Measurements from ENCODE around the gene DIPK1B.

The DIPK1B gene

DNA sequence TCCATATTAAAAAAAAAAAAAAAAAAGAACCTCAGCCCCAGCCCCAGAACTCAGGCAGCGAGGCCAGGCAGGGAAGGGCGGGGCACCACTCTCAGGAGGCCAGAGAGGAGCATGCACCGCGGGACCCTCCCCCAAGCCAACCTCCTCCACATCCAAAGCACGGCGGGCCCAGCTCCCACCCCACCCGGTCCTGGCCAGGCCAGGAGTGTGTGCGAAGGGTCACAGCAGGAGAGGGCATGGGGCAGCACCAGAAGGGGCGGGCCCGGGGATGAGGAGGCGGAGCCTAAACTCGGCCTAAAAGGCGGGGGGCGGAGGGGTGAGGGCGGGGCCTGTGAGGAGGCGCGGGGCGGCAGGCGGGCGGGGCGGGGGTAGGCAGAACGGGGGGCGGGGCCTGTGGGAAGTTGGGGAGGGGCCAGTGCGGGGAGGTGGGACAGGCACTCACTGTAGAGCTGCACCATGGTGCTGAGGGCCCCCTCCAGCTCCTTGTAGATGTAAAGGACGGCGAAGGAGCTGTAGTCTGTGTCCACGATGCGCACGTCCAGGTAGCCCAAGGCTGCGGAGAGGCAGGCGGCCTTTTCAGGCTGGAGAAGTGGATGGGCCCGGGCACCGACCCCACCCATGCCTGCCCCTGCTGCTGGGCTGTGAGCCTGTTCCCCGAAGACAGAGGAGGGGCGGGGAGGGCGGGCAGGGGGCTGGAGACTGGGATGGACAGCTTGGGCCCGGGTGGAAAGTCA is 50.7 kb downstream of the DIPK1B start (continued):
- TF ChIP-seq ZNF214 (tag by site-specific recombination; IDR thresholded peaks at IDR 0.05; ENCODE audit: borderline replicate concordance): no peak
- TF ChIP-seq, protein P1, sequence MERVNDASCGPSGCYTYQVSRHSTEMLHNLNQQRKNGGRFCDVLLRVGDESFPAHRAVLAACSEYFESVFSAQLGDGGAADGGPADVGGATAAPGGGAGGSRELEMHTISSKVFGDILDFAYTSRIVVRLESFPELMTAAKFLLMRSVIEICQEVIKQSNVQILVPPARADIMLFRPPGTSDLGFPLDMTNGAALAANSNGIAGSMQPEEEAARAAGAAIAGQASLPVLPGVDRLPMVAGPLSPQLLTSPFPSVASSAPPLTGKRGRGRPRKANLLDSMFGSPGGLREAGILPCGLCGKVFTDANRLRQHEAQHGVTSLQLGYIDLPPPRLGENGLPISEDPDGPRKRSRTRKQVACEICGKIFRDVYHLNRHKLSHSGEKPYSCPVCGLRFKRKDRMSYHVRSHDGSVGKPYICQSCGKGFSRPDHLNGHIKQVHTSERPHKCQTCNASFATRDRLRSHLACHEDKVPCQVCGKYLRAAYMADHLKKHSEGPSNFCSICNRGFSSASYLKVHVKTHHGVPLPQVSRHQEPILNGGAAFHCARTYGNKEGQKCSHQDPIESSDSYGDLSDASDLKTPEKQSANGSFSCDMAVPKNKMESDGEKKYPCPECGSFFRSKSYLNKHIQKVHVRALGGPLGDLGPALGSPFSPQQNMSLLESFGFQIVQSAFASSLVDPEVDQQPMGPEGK (tag by site-specific recombination; IDR thresholded peaks at IDR 0.05): peak; percentile 65; the same call in 1 of the 2 replicates
- TF ChIP-seq REPIN1 (tag by site-specific recombination; IDR thresholded peaks at IDR 0.05; ENCODE audit: low read depth): no peak
- TF ChIP-seq, protein P2, sequence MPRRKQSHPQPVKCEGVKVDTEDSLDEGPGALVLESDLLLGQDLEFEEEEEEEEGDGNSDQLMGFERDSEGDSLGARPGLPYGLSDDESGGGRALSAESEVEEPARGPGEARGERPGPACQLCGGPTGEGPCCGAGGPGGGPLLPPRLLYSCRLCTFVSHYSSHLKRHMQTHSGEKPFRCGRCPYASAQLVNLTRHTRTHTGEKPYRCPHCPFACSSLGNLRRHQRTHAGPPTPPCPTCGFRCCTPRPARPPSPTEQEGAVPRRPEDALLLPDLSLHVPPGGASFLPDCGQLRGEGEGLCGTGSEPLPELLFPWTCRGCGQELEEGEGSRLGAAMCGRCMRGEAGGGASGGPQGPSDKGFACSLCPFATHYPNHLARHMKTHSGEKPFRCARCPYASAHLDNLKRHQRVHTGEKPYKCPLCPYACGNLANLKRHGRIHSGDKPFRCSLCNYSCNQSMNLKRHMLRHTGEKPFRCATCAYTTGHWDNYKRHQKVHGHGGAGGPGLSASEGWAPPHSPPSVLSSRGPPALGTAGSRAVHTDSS (tag by site-specific recombination; IDR thresholded peaks at IDR 0.05): no peak
- TF ChIP-seq, protein P3, sequence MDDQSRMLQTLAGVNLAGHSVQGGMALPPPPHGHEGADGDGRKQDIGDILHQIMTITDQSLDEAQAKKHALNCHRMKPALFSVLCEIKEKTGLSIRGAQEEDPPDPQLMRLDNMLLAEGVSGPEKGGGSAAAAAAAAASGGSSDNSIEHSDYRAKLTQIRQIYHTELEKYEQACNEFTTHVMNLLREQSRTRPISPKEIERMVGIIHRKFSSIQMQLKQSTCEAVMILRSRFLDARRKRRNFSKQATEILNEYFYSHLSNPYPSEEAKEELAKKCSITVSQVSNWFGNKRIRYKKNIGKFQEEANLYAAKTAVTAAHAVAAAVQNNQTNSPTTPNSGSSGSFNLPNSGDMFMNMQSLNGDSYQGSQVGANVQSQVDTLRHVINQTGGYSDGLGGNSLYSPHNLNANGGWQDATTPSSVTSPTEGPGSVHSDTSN (CRISPR knock-in tag; IDR thresholded peaks at IDR 0.05): no peak
- no peak for TF ChIP-seq ZNF350 (tag by site-specific recombination; IDR thresholded peaks at IDR 0.05)
- TF ChIP-seq ZNF677 (tag by site-specific recombination; IDR thresholded peaks at IDR 0.05): no peak
- TF ChIP-seq ZFP69B (tag by site-specific recombination; IDR thresholded peaks at IDR 0.05): no peak

DNA sequence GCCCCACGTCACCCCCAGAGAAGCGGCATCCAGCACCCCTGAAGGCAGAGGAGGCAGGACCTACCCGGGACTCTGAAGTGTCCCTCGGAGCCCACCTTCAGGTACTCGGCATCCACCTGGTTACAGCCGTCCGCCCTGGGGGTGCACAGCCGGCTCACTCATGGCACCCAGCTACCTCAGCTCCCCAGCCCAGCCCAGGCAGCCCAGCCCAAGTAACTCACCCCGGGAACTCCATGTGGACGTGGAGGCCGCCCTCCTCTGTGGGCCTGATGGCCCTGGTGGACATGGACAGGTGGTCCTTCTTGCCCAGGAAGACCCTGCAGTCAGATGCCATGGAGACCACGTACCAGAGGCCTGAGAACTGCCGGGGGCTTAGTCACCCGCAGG is 51.3 kb downstream of the DIPK1B start:
- Histone ChIP-seq H3K36me3 (ENCODE audit: control insufficient read depth in 2 of 2, insufficient read depth in 1 of 2, low read length in 2 of 2) (no peaks in the 10 kb centered on the region), H3K27ac (ENCODE audit: extremely low read depth, low read depth, low read length) (no peak overlapping the region), H3K4me1 (ENCODE audit: control insufficient read depth, insufficient read depth, low read length) (no peaks in the 10 kb centered on the region), H3K4me3 (ENCODE audit: low read depth, low read length) (no peak overlapping the region), H3K9me3 (ENCODE audit: control insufficient read depth, insufficient read depth, low read depth, low read length) (no peaks in the 10 kb centered on the region)
- POLR2A ChIA-PET: interaction anchor here (0.6 kb wide), 1 partner anchor 83 kb away, joined by 3 read pairs; no protein-coding TSS in a partner anchor
- CTCF ChIA-PET: interaction anchor here (1.0 to 2.2 kb wide), 7 partner anchors 14 to 271 kb away, joined by 3 to 6 read pairs (median 5); partner anchors contain the start of gene AJM1
- no peak for TF ChIP-seq MZF1 (tag by site-specific recombination; IDR thresholded peaks at IDR 0.05; ENCODE audit: borderline replicate concordance)
- peak; percentile 21; the same call in 1 of the 2 replicates for TF ChIP-seq GLIS2 (tag by site-specific recombination; IDR thresholded peaks at IDR 0.05)
- TF ChIP-seq ZNF433 (tag by site-specific recombination; IDR thresholded peaks at IDR 0.05; ENCODE audit: low read depth): no peak
- TF ChIP-seq ZNF211 (tag by site-specific recombination; IDR thresholded peaks at IDR 0.05; ENCODE audit: low read depth): no peak
- TF ChIP-seq ZNF292 (tag by site-specific recombination; IDR thresholded peaks at IDR 0.05; ENCODE audit: borderline replicate concordance, low read depth): no peak
- TF ChIP-seq ZNF510 (tag by site-specific recombination; IDR thresholded peaks at IDR 0.05; ENCODE audit: insufficient replicate concordance): no peak
- TF ChIP-seq KLF9 (tag by site-specific recombination; IDR thresholded peaks at IDR 0.05; ENCODE audit: low read depth): no peak
- TF ChIP-seq, protein P4, sequence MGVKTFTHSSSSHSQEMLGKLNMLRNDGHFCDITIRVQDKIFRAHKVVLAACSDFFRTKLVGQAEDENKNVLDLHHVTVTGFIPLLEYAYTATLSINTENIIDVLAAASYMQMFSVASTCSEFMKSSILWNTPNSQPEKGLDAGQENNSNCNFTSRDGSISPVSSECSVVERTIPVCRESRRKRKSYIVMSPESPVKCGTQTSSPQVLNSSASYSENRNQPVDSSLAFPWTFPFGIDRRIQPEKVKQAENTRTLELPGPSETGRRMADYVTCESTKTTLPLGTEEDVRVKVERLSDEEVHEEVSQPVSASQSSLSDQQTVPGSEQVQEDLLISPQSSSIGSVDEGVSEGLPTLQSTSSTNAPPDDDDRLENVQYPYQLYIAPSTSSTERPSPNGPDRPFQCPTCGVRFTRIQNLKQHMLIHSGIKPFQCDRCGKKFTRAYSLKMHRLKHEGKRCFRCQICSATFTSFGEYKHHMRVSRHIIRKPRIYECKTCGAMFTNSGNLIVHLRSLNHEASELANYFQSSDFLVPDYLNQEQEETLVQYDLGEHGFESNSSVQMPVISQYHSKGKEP (tag by site-specific recombination; IDR thresholded peaks at IDR 0.05): no peak

Data from HEK293 (cell line).